Choroid plexus epithelial cell (primary cell): ENCODE results near the gene KNG1.

Experiments
- DNase-seq: peaks from one replicate; pipeline ENCODE4 v3.0.0-alpha.2; 2010; ENCODE audit warnings: low read depth
- H3K4me3 ChIP-seq: 2 replicates; pipeline ENCODE4 v1.5.1; 2011; ENCODE audit warnings: low read depth, mild to moderate bottlenecking, control low read depth, low read length, moderate library complexity
- TF ChIP-seq, protein P1 (sequence below): conservative IDR thresholded peaks from 2 replicates; pipeline ENCODE4 v1.5.1; 2011; ENCODE audit warnings: low read depth, mild to moderate bottlenecking, control low read depth, inconsistent platforms, low read length, moderate library complexity

Gene KNG1

DNA sequence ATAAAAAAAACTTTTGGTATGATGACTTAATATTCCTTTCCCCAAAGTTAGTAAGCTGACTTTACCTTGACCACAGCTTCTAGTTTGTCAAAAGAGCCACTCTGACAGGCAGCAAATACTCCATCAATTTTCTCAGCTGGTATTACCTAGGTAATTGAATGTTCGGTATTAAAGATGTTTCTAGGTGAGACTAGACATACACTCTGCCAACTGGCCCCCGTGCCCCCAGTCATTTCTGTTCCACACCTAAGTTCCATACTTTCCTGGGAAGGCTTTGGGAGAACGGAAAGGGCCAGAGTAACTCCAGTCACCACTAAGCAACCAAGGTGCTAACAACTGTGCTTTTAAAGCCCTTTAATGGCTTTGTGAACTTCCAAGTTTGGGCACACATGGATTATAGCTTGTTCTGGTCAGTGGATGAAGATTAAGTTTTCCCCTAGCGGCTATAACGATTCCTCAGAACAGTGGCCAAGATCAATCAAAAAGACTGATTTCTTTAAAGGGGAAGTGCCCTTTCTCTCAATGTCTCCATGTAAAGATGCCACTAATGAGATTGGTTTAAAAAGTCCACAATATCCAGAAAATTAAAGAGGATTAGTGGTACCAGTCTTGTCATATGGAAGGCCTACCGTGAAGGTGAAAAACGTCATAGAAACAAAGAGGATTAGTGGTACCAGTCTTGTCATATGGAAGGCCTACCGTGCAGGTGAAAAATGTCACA lies 73.3 kb downstream of the KNG1 start:
- DNase-seq: peak; percentile 49
- H3K4me3 ChIP-seq: no peak overlapping the region
- TF ChIP-seq, protein P1, sequence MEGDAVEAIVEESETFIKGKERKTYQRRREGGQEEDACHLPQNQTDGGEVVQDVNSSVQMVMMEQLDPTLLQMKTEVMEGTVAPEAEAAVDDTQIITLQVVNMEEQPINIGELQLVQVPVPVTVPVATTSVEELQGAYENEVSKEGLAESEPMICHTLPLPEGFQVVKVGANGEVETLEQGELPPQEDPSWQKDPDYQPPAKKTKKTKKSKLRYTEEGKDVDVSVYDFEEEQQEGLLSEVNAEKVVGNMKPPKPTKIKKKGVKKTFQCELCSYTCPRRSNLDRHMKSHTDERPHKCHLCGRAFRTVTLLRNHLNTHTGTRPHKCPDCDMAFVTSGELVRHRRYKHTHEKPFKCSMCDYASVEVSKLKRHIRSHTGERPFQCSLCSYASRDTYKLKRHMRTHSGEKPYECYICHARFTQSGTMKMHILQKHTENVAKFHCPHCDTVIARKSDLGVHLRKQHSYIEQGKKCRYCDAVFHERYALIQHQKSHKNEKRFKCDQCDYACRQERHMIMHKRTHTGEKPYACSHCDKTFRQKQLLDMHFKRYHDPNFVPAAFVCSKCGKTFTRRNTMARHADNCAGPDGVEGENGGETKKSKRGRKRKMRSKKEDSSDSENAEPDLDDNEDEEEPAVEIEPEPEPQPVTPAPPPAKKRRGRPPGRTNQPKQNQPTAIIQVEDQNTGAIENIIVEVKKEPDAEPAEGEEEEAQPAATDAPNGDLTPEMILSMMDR: peak; percentile 20
